Muscle layer of duodenum (tissue), 2 donors: ENCODE results near the gene COPB1.

Source experiments
- H3K27ac ChIP-seq: one replicate; pipeline ENCODE4 v1.7.0; 2013; ENCODE audit warnings: mild to moderate bottlenecking, low read length
- H3K27me3 ChIP-seq: one replicate; pipeline ENCODE4 v1.7.0; 2013; ENCODE audit warnings: low read depth, mild to moderate bottlenecking, control low read depth, low read length
- H3K36me3 ChIP-seq, 2 donors: one replicate each; pipeline ENCODE4 v1.7.0; 2013; ENCODE audit warnings: low read length in 2 of 2, control low read depth in 1 of 2, mild to moderate bottlenecking in 1 of 2; ENCODE audit not compliant: insufficient read depth in 2 of 2, control insufficient read depth in 1 of 2
- H3K4me1 ChIP-seq, 2 donors: one replicate each; pipeline ENCODE4 v1.7.0; 2013; ENCODE audit warnings: low read length in 2 of 2, mild to moderate bottlenecking in 2 of 2, control low read depth in 1 of 2, moderate library complexity in 1 of 2; ENCODE audit not compliant: insufficient read depth in 2 of 2, control insufficient read depth in 1 of 2
- H3K4me3 ChIP-seq, 2 donors: one replicate each; pipeline ENCODE4 v1.7.0; 2013; ENCODE audit warnings: low read length in 2 of 2, low read depth in 1 of 2, mild to moderate bottlenecking in 1 of 2
- H3K9me3 ChIP-seq, 2 donors: one replicate each; pipeline ENCODE4 v1.7.0; 2013; ENCODE audit warnings: low read length in 2 of 2, control low read depth in 1 of 2, mild to moderate bottlenecking in 1 of 2; ENCODE audit not compliant: control insufficient read depth in 1 of 2
- donor health status: healthy.

The COPB1 gene

GRCh38 chr11:14424096-14424495 is 75.5 kb downstream of the COPB1 start:
- no peak overlapping the region for H3K4me3 ChIP-seq
- H3K4me1 ChIP-seq, result peaks cover 0 to 21% of the 10 kb centered on the region in 2 donors
- H3K27ac ChIP-seq, result no peak overlapping the region
- H3K27me3 ChIP-seq, result no peaks in the 10 kb centered on the region
- H3K36me3 ChIP-seq, result no peaks in the 10 kb centered on the region
- H3K9me3 ChIP-seq, result no peaks in the 10 kb centered on the region

GRCh38 chr11:14423633-14424032 is 76.0 kb downstream of the COPB1 start:
- no peaks in the 10 kb centered on the region for H3K36me3 ChIP-seq

GRCh38 chr11:14422814-14423182 is 76.8 kb downstream of the COPB1 start:
- Histone ChIP-seq H3K9me3 (no peaks in the 10 kb centered on the region), H3K4me1 (peaks cover 0 to 21% of the 10 kb centered on the region in 2 donors), H3K36me3 (no peaks in the 10 kb centered on the region), H3K27ac (peak overlapping the region; percentile 36), H3K27me3 (no peaks in the 10 kb centered on the region), H3K4me3 (no peak overlapping the region)

More at GRCh38 chr11:14423633-14424032, 76.0 kb downstream of the COPB1 start:
- Histone ChIP-seq H3K4me1 (peaks cover 0 to 21% of the 10 kb centered on the region in 2 donors), H3K4me3 (no peak overlapping the region), H3K27me3 (no peaks in the 10 kb centered on the region), H3K9me3 (no peaks in the 10 kb centered on the region), H3K27ac (peak overlapping the region; percentile 36)

- Histone ChIP-seq H3K9me3 (no peaks in the 10 kb centered on the region), H3K27ac (peak overlapping the region; percentile 36)
Measured at GRCh38 chr11:14422052-14422813, 77.4 kb downstream of the COPB1 start.

GRCh38 chr11:14420223-14420622 is 79.4 kb downstream of the COPB1 start:
- Histone ChIP-seq H3K27me3 (no peaks in the 10 kb centered on the region), H3K36me3 (no peaks in the 10 kb centered on the region), H3K4me3 (no peak overlapping the region), H3K27ac (no peak overlapping the region), H3K9me3 (no peaks in the 10 kb centered on the region), H3K4me1 (peaks cover 4 to 21% of the 10 kb centered on the region in 2 donors)

More at GRCh38 chr11:14422052-14422813, 77.4 kb downstream of the COPB1 start:
- H3K4me1 ChIP-seq, result peaks cover 0 to 21% of the 10 kb centered on the region in 2 donors
- no peaks in the 10 kb centered on the region for H3K36me3 ChIP-seq
- H3K4me3 ChIP-seq, result no peak overlapping the region
- H3K27me3 ChIP-seq, result no peaks in the 10 kb centered on the region

GRCh38 chr11:14418801-14419417 is 80.7 kb downstream of the COPB1 start:
- no peak overlapping the region for H3K4me3 ChIP-seq
- H3K36me3 ChIP-seq, result no peaks in the 10 kb centered on the region
- H3K9me3 ChIP-seq, result no peaks in the 10 kb centered on the region
- peaks cover 4 to 21% of the 10 kb centered on the region in 2 donors for H3K4me1 ChIP-seq
- H3K27ac ChIP-seq, result no peak overlapping the region
- no peaks in the 10 kb centered on the region for H3K27me3 ChIP-seq

- H3K27me3 ChIP-seq, result no peaks in the 10 kb centered on the region
- H3K27ac ChIP-seq, result peak overlapping the region; percentile 71
- H3K4me3 ChIP-seq, result no peak overlapping the region
- H3K4me1 ChIP-seq, result peaks cover 4 to 19% of the 10 kb centered on the region in 2 donors
- no peaks in the 10 kb centered on the region for H3K9me3 ChIP-seq
- H3K36me3 ChIP-seq, result no peaks in the 10 kb centered on the region
Measured at GRCh38 chr11:14417617-14418374, 81.8 kb downstream of the COPB1 start.

- Histone ChIP-seq H3K36me3 (no peaks in the 10 kb centered on the region), H3K9me3 (no peaks in the 10 kb centered on the region), H3K4me1 (peaks cover 4 to 13% of the 10 kb centered on the region in 2 donors), H3K27ac (peak overlapping the region; percentile 71), H3K4me3 (no peak overlapping the region), H3K27me3 (no peaks in the 10 kb centered on the region)
Measured at GRCh38 chr11:14417186-14417585, 82.4 kb downstream of the COPB1 start.

GRCh38 chr11:14414470-14415461 is 84.8 kb downstream of the COPB1 start:
- H3K27ac ChIP-seq, result peak overlapping the region; percentile 21
- H3K36me3 ChIP-seq, result no peaks in the 10 kb centered on the region
- H3K4me1 ChIP-seq, result peaks cover 4 to 7% of the 10 kb centered on the region in 2 donors
- no peaks in the 10 kb centered on the region for H3K27me3 ChIP-seq
- H3K4me3 ChIP-seq, result no peak overlapping the region
- H3K9me3 ChIP-seq, result no peaks in the 10 kb centered on the region

- Histone ChIP-seq H3K4me3 (no peak overlapping the region), H3K9me3 (no peaks in the 10 kb centered on the region), H3K27ac (peak overlapping the region; percentile 43), H3K4me1 (peaks cover 4 to 7% of the 10 kb centered on the region in 2 donors), H3K27me3 (no peaks in the 10 kb centered on the region), H3K36me3 (no peaks in the 10 kb centered on the region)
Measured at GRCh38 chr11:14413307-14414069, 86.1 kb downstream of the COPB1 start.
